GM23338 (cell line): Measurements from ENCODE around the gene NUTM2F. TPM values are rescaled to one million over a fixed set of nuclear protein-coding genes. Genes with fewer than 3 reads are reported as not detected.

ENCODE experiments used
- ATAC-seq: fragments of 200-7000 bp; cut with Tn5 transposase; 3 replicates; pipeline ENCODE4 v1.9.1; 2020
- DNase-seq: peaks from one replicate; pipeline ENCODE4 v3.0.0-alpha.2; 2015; ENCODE audit warnings: low spot score
- H2AFZ ChIP-seq: fragments of 200-600 bp; sonication (generic); 2 replicates; pipeline ENCODE4 v1.8.0; 2016; ENCODE audit warnings: antibody characterized with exemption, mild to moderate bottlenecking, moderate library complexity
- H3F3A ChIP-seq: fragments of 200-600 bp; sonication (generic); replicated peaks from 2 replicates; pipeline ENCODE4 v1.8.0; 2017; ENCODE audit warnings: antibody characterized with exemption, mixed run types, low read depth
- H3K27ac ChIP-seq: fragments of 200-600 bp; sonication (generic); 2 replicates; pipeline ENCODE4 v1.6.1; 2016; ENCODE audit warnings: low read depth
- H3K27me3 ChIP-seq: fragments of 200-600 bp; sonication (generic); 2 replicates; pipeline ENCODE4 v1.8.0; 2016; ENCODE audit warnings: mild to moderate bottlenecking, mixed run types, moderate library complexity; ENCODE audit not compliant: insufficient read depth
- H3K36me3 ChIP-seq: fragments of 200-600 bp; sonication (generic); 2 replicates; pipeline ENCODE4 v1.8.0; 2016; ENCODE audit warnings: mild to moderate bottlenecking; ENCODE audit not compliant: insufficient read depth
- H3K4me1 ChIP-seq: fragments of 200-600 bp; sonication (generic); 2 replicates; pipeline ENCODE4 v1.8.0; 2016; ENCODE audit warnings: mild to moderate bottlenecking, moderate library complexity; ENCODE audit not compliant: insufficient read depth
- H3K4me2 ChIP-seq: fragments of 200-600 bp; sonication (generic); 2 replicates; pipeline ENCODE4 v1.7.1; 2017; ENCODE audit warnings: mixed run types
- H3K4me3 ChIP-seq: fragments of 200-600 bp; sonication (generic); 2 replicates; pipeline ENCODE4 v1.6.1; 2016; ENCODE audit warnings: mixed run types
- H3K79me2 ChIP-seq: fragments of 200-600 bp; sonication (generic); replicated peaks from 2 replicates; pipeline ENCODE4 v1.8.0; 2017; ENCODE audit warnings: mild to moderate bottlenecking; ENCODE audit not compliant: insufficient read depth
- H3K9me2 ChIP-seq: fragments of 200-600 bp; sonication (generic); 2 replicates; pipeline ENCODE4 v1.8.0; 2017; ENCODE audit not compliant: insufficient read depth
- H4K20me1 ChIP-seq: fragments of 200-600 bp; sonication (generic); replicated peaks from 2 replicates; pipeline ENCODE4 v1.8.0; 2017; ENCODE audit warnings: mild to moderate bottlenecking; ENCODE audit not compliant: insufficient read depth
- H3K27ac Mint-ChIP-seq: 2 replicates; pipeline ENCODE4 v1.8.0; 2020; ENCODE audit warnings: inconsistent platforms, mild to moderate bottlenecking, moderate library complexity, mixed read lengths
- H3K27me3 Mint-ChIP-seq: 3 replicates; pipeline ENCODE4 v1.8.0; 2022; ENCODE audit warnings: low read depth, mild to moderate bottlenecking, moderate library complexity, mixed read lengths, inconsistent platforms; ENCODE audit not compliant: insufficient read depth, poor library complexity
- H3K36me3 Mint-ChIP-seq: 3 replicates; pipeline ENCODE4 v1.8.0; 2021; ENCODE audit warnings: low read depth, mild to moderate bottlenecking, inconsistent platforms, moderate library complexity, mixed read lengths
- H3K4me1 Mint-ChIP-seq: 3 replicates; pipeline ENCODE4 v1.8.0; 2020; ENCODE audit warnings: mild to moderate bottlenecking, inconsistent platforms, mixed read lengths
- H3K4me3 Mint-ChIP-seq: 3 replicates; pipeline ENCODE4 v1.8.0; 2021; ENCODE audit warnings: moderate library complexity, mild to moderate bottlenecking, inconsistent platforms, mixed read lengths
- H3K9me3 Mint-ChIP-seq: 3 replicates; pipeline ENCODE4 v1.8.0; 2020; ENCODE audit warnings: moderate library complexity, mild to moderate bottlenecking, inconsistent platforms, mixed read lengths
- NANOG ChIP-seq: IDR thresholded peaks from 2 replicates; pipeline ENCODE4 v1.6.1; 2016; ENCODE audit warnings: antibody characterized with exemption, borderline replicate concordance
- ZNF331 ChIP-seq: fragments of 250-450 bp; sonication (Bioruptor Pico); IDR thresholded peaks from 2 replicates; pipeline ENCODE4 v1.5.0; 2020; ENCODE audit warnings: low read depth, mild to moderate bottlenecking, moderate library complexity
- polyA plus RNA-seq: library from polyadenylated mRNA; unstranded; fragments of >200 nt; fragmentation: Nextera tagmentation; extraction: Ambion mirVana; gene quantifications from 2 replicates; pipeline ENCODE4 v1.2.1, GENCODE V29; 2016
- total RNA-seq: library from RNA; depleted of rRNA; stranded (reverse); fragments of >200 nt; shearing (Covaris generic); gene quantifications from 2 replicates; pipeline ENCODE4 v1.2.3, GENCODE V29; 2014; rRNA removed
- TF ChIP-seq, protein P1 (sequence below), 2 experiments: fragments of 200-600 bp in 1 of 2; sonication (generic) in 1 of 2; conservative IDR thresholded peaks; 2 replicates each; pipeline versions ENCODE4 v1.5.1 to v1.6.1; 2016 to 2017; ENCODE audit warnings: antibody characterized with exemption in 2 of 2, low read depth in 2 of 2, mild to moderate bottlenecking in 2 of 2, moderate library complexity in 1 of 2

Gene NUTM2F
- total and polyA plus RNA-seq, 2 experiments from 2014 or later: 0.19 to 0.45 TPM

DNA sequence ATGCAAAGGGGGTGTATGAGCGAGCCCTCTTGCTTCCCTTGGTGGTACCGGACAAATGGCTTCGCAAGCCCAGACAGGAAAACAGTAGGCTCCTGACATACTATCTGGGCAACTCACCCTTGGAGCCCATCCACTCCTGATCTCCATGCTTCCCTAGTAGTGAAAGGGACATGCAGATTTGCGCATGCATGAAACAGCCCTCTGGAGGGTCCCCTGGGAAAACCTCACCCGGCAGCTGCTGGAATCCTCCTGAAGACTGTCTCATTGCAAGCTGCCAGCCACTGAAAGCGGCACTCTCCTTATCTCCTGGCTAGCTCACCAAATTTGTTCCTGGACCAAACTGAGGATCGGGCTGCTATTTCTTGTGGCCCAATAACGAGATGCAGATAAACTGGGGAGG, 59.2 kb downstream of the NUTM2F start:
- H3K4me1 ChIP-seq: no peaks in the 10 kb centered on the region
- H3K27ac ChIP-seq: no peak overlapping the region
- H4K20me1 ChIP-seq: no peaks in the 10 kb centered on the region
- TF ChIP-seq ZNF331 (CRISPR knock-in tag) (no peak), NANOG (no peak)
- TF ChIP-seq, protein P1, sequence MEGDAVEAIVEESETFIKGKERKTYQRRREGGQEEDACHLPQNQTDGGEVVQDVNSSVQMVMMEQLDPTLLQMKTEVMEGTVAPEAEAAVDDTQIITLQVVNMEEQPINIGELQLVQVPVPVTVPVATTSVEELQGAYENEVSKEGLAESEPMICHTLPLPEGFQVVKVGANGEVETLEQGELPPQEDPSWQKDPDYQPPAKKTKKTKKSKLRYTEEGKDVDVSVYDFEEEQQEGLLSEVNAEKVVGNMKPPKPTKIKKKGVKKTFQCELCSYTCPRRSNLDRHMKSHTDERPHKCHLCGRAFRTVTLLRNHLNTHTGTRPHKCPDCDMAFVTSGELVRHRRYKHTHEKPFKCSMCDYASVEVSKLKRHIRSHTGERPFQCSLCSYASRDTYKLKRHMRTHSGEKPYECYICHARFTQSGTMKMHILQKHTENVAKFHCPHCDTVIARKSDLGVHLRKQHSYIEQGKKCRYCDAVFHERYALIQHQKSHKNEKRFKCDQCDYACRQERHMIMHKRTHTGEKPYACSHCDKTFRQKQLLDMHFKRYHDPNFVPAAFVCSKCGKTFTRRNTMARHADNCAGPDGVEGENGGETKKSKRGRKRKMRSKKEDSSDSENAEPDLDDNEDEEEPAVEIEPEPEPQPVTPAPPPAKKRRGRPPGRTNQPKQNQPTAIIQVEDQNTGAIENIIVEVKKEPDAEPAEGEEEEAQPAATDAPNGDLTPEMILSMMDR (conservative IDR thresholded peaks at IDR 0.05; ENCODE audit: low read depth in 2 of 2): no peak
- Mint-ChIP-seq H3K36me3 (peaks cover 52% of the 10 kb centered on the region), H3K27ac (no peak overlapping the region), H3K9me3 (peaks cover 41% of the 10 kb centered on the region), H3K27me3 (no peaks in the 10 kb centered on the region), H3K4me1 (no peaks in the 10 kb centered on the region), H3K4me3 (no peak overlapping the region)
- DNase-seq (no peak), ATAC-seq (no peak)
- peaks cover 42% of the 10 kb centered on the region for H3K79me2 ChIP-seq
- H3K4me2 ChIP-seq: no peak overlapping the region
- no peak overlapping the region for H2AFZ ChIP-seq
- H3K27me3 ChIP-seq: no peaks in the 10 kb centered on the region
- peaks cover 17% of the 10 kb centered on the region; the same call in 1 of the 2 replicates for H3K36me3 ChIP-seq
- no peaks in the 10 kb centered on the region for H3F3A ChIP-seq
- no peak overlapping the region for H3K4me3 ChIP-seq
- no peaks in the 10 kb centered on the region for H3K9me2 ChIP-seq

Other genes with a start within 250 kb of the NUTM2F start
- 10.0 and 10.6 TPM in 2 replicates for gene PTPDC1, start 244.2 kb downstream of the NUTM2F start, total RNA-seq
- gene PTPDC1, start 244.2 kb downstream of the NUTM2F start, polyA plus RNA-seq: 3.8 and 4.3 TPM in 2 replicates
- 7.4 and 7.9 TPM in 2 replicates for gene ZNF169, start 69.3 kb downstream of the NUTM2F start, total RNA-seq
- gene ZNF169, start 69.3 kb downstream of the NUTM2F start, polyA plus RNA-seq: 3.1 and 4.0 TPM in 2 replicates
- 3.3 and 5.5 TPM in 2 replicates for gene PCAT7, start 226.4 kb upstream of the NUTM2F start, total RNA-seq
- gene PCAT7, start 226.4 kb upstream of the NUTM2F start, polyA plus RNA-seq: 4.0 TPM in 2 replicates